Esophagus muscularis mucosa (tissue), 4 donors: ENCODE results near the gene ESAM. TPM values are rescaled to one million over a fixed set of nuclear protein-coding genes. Genes with fewer than 3 reads are reported as not detected.

Experiments used
- DNase-seq: peaks from one replicate; pipeline ENCODE4 v3.0.0-alpha.2; 2017; ENCODE audit errors: extremely low spot score
- H3K27ac ChIP-seq, 4 donors: fragments of 200-600 bp; sonication (generic); replicated peaks in 1 of 4; 1 replicate in 3 of 4; 2 replicates in 1 of 4; pipeline ENCODE4 v1.5.1; 2016 to 2019; ENCODE audit warnings: mild to moderate bottlenecking in 1 of 4
- H3K27me3 ChIP-seq, 4 donors: fragments of 200-600 bp; sonication (generic); one replicate each; pipeline versions ENCODE4 v1.5.1 to v1.6.0; 2016 to 2019
- H3K36me3 ChIP-seq, 4 donors: fragments of 200-600 bp; sonication (generic); one replicate each; pipeline ENCODE4 v1.5.1; 2016 to 2019
- H3K4me1 ChIP-seq, 4 donors: fragments of 200-600 bp; sonication (generic); one replicate each; pipeline ENCODE4 v1.5.1; 2016 to 2019
- H3K4me3 ChIP-seq, 4 donors: fragments of 200-600 bp; sonication (generic); 1 replicate in 2 of 4; 2 replicates in 2 of 4; pipeline ENCODE4 v1.5.1; 2016 to 2019; ENCODE audit warnings: mild to moderate bottlenecking in 4 of 4, moderate library complexity in 1 of 4
- H3K9me3 ChIP-seq, 4 donors: fragments of 200-600 bp; sonication (generic); 1 replicate in 3 of 4; 2 replicates in 1 of 4; pipeline ENCODE4 v1.5.1; 2016 to 2019
- EP300 ChIP-seq: sonication (generic); formaldehyde crosslinking; IDR thresholded peaks from one replicate; pipeline ENCODE4 v1.6.1; 2017; ENCODE audit warnings: antibody characterized with exemption
- POLR2A ChIP-seq: fragments of 450-650 bp; IDR thresholded peaks from one replicate; pipeline ENCODE4 v1.6.1; 2017; ENCODE audit warnings: antibody characterized with exemption, moderate library complexity, mild to moderate bottlenecking, low read depth
- POLR2AphosphoS5 ChIP-seq, 2 donors: sonication (generic); formaldehyde crosslinking; IDR thresholded peaks; one replicate each; pipeline ENCODE4 v1.6.1; 2017; ENCODE audit warnings: antibody characterized with exemption in 2 of 2
- WGBS: methylation state at CpG from one replicate; pipeline ENCODE4 v1.1.5; 2018; 5-methylcytosine and 5-hydroxymethylcytosine counted together
- intact Hi-C: fragments of 100-400 bp; cut with DNase I; formaldehyde crosslinking; loops from one replicate; pipeline ENCODE4 v1.15.1; 2023
- total RNA-seq, 4 donors: library from RNA; depleted of rRNA; stranded (reverse); fragments of >200 nt; gene quantifications; one replicate each; pipeline versions ENCODE4 v1.1.0 to v1.2.1, GENCODE V29; 2016
- TF ChIP-seq, protein P1 (sequence below), 3 experiments: fragments of 200-600 bp in 2 of 3; fragments of 450-650 bp in 1 of 3; sonication (generic) in 2 of 3; IDR thresholded peaks; one replicate each; pipeline ENCODE4 v1.5.1; 2017 to 2019; ENCODE audit warnings: antibody characterized with exemption in 3 of 3, mild to moderate bottlenecking in 2 of 3, moderate library complexity in 1 of 3

ESAM gene
- total RNA-seq, 4 donors from 2014 or later, result 10.8 to 52.8 (median 41.1) TPM

DNA sequence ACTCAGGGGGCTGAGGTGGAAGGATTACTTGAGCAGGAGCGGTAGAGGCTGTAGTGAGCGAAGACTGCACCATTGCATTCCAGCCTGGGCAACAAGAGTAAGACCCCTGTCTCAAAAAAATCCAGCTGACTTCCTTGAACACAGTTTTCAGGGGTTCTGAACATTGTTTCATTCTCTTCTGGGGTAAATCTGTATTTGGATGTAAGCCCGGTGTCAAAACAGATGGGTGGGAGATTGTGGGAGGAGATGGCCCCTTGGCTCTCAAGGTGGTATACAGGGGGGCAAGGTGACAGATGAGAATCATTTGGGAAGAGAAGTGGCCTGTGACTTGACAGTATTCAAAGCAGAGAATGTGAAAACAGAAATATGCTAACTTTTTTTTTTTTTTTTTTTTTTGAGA lies 4.8 kb downstream of the ESAM start:
- Histone ChIP-seq H3K4me3 (no peak overlapping the region), H3K9me3 (no peaks in the 10 kb centered on the region), H3K4me1 (peaks cover 42 to 51% (median 47%) of the 10 kb centered on the region in 4 donors), H3K27me3 (peaks cover 5 to 94% (median 47%) of the 10 kb centered on the region in 4 donors), H3K36me3 (peaks cover 0 to 46% (median 2%) of the 10 kb centered on the region in 4 donors), H3K27ac (no peak overlapping the region)
- intact Hi-C loops, result no loop called here
- TF ChIP-seq EP300 (no peak), POLR2AphosphoS5 (IDR thresholded peaks at IDR 0.05) (no peak), POLR2A (no peak)
- TF ChIP-seq, protein P1, sequence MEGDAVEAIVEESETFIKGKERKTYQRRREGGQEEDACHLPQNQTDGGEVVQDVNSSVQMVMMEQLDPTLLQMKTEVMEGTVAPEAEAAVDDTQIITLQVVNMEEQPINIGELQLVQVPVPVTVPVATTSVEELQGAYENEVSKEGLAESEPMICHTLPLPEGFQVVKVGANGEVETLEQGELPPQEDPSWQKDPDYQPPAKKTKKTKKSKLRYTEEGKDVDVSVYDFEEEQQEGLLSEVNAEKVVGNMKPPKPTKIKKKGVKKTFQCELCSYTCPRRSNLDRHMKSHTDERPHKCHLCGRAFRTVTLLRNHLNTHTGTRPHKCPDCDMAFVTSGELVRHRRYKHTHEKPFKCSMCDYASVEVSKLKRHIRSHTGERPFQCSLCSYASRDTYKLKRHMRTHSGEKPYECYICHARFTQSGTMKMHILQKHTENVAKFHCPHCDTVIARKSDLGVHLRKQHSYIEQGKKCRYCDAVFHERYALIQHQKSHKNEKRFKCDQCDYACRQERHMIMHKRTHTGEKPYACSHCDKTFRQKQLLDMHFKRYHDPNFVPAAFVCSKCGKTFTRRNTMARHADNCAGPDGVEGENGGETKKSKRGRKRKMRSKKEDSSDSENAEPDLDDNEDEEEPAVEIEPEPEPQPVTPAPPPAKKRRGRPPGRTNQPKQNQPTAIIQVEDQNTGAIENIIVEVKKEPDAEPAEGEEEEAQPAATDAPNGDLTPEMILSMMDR (IDR thresholded peaks at IDR 0.05), result no peak
- no peak for DNase-seq
- 56% methylated on average over 3 of the region's 3 CpGs for WGBS

- Histone ChIP-seq H3K36me3 (peaks cover 0 to 51% (median 2%) of the 10 kb centered on the region in 4 donors), H3K4me1 (peaks cover 42 to 52% (median 45%) of the 10 kb centered on the region in 4 donors), H3K9me3 (no peaks in the 10 kb centered on the region), H3K4me3 (no peak overlapping the region), H3K27ac (no peak overlapping the region), H3K27me3 (peaks cover 5 to 94% (median 48%) of the 10 kb centered on the region in 4 donors)
- TF ChIP-seq POLR2A, result no peak
- TF ChIP-seq EP300, result no peak
- no peak for TF ChIP-seq POLR2AphosphoS5 (IDR thresholded peaks at IDR 0.05)
- TF ChIP-seq, protein P1 (IDR thresholded peaks at IDR 0.05), result no peak
- 56% methylated on average over 6 of the region's 6 CpGs for WGBS
- intact Hi-C loops, result no loop called here
- DNase-seq, result no peak
These were observed 5.3 kb downstream of the ESAM start for GRCh38 chr11:124756753-124757227.

DNA sequence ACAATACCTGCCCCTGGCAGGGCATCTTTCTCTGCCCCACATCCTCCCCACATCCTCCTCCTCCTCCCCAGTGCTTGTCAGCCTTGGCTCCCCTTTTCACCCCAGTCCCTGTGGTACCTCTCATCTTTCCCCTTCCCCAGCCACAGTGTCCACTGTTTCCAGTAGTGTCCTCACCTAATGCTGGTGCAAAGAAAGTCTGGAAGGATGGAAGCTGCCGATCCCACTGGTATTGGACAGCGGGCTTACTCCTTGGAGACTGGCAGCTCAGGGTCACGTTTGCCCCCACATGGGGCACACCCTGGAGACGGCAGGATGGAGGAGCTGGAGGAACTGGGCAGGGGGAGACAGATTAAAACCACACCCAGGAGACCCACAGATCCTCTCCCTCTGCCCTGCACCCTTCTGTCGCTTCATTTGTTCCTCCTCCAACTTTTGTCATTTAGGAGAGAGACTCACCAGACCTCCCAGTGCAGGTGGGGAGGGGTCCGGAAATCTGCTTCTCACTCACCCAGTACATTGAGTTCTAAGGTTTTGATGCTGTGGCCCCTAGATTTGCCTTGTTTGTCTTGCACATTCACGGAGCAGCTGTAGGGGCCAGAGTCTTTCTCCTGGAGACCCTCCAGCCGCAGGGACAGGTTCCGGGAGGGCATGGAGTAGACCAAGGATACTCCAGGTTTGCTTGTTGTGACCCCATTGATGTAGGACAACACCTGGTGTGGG lies 5.9 kb downstream of the ESAM start:
- H3K4me3 ChIP-seq, result no peak overlapping the region
- H3K36me3 ChIP-seq, result peaks cover 0 to 57% (median 2%) of the 10 kb centered on the region in 4 donors
- H3K9me3 ChIP-seq, result no peaks in the 10 kb centered on the region
- no peak overlapping the region for H3K27ac ChIP-seq
- 39% methylated on average over 8 of the region's 9 CpGs for WGBS
- H3K4me1 ChIP-seq, result peaks cover 44 to 57% (median 47%) of the 10 kb centered on the region in 4 donors
- peaks cover 5 to 94% (median 48%) of the 10 kb centered on the region in 4 donors for H3K27me3 ChIP-seq
- intact Hi-C loops, result no loop called here
- no peak for DNase-seq
- no peak for TF ChIP-seq POLR2AphosphoS5 (IDR thresholded peaks at IDR 0.05)
- TF ChIP-seq, protein P1 (IDR thresholded peaks at IDR 0.05), result no peak
- no peak for TF ChIP-seq POLR2A
- TF ChIP-seq EP300, result no peak

DNA sequence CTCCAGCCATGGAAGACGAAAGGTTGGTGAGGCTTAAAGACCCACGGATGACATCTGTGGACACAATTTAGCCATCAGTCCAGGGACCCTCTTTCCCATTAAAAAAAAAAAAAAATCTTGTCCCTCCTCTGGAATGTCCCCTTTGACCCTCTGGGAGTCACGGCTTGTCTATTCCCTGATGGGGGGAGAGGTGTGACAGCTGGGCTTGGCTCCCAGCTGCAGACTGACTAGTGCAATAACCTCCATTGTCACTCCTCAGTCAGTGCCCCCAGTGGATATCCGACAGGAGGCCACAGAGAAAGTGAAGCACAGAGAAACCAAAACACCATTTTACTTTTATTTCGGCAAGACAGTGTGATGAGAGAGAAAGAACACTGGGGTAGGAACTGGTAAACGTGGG lies 7.4 kb downstream of the ESAM start:
- intact Hi-C loops, result no loop called here
- H3K4me1 ChIP-seq, result peaks cover 35 to 51% (median 39%) of the 10 kb centered on the region in 4 donors
- peaks cover 5 to 94% (median 41%) of the 10 kb centered on the region in 4 donors for H3K27me3 ChIP-seq

More for the DNA sequence above, 7.4 kb downstream of the ESAM start:
- TF ChIP-seq POLR2AphosphoS5 (IDR thresholded peaks at IDR 0.05) (no peak), EP300 (no peak), POLR2A (no peak)
- TF ChIP-seq, protein P1 (IDR thresholded peaks at IDR 0.05), result no peak
- H3K36me3 ChIP-seq, result peaks cover 0 to 54% (median 2%) of the 10 kb centered on the region in 4 donors
- no peaks in the 10 kb centered on the region for H3K9me3 ChIP-seq
- 76% methylated on average over 6 of the region's 6 CpGs for WGBS
- DNase-seq, result no peak
- H3K4me3 ChIP-seq, result no peak overlapping the region
- no peak overlapping the region for H3K27ac ChIP-seq
